Transverse colon (tissue), 4 donors: ENCODE measurements around the gene OR13A1.

ENCODE experiments used
- POLR2AphosphoS5 ChIP-seq, 3 donors: sonication (generic); formaldehyde crosslinking; IDR thresholded peaks; one replicate each; pipeline ENCODE4 v1.6.1; 2016; ENCODE audit warnings: antibody characterized with exemption in 3 of 3
- TF ChIP-seq, protein P1 (sequence below), 5 experiments: fragments of 200-600 bp in 3 of 5; fragments of 450-650 bp in 2 of 5; sonication (generic) in 3 of 5; IDR thresholded peaks; 1 replicate in 2 of 5; 2 replicates in 3 of 5; pipeline ENCODE4 v1.5.1; 2016 to 2017; ENCODE audit warnings: antibody characterized with exemption in 5 of 5, inconsistent platforms in 3 of 5, mild to moderate bottlenecking in 2 of 5, moderate library complexity in 1 of 5

DNA sequence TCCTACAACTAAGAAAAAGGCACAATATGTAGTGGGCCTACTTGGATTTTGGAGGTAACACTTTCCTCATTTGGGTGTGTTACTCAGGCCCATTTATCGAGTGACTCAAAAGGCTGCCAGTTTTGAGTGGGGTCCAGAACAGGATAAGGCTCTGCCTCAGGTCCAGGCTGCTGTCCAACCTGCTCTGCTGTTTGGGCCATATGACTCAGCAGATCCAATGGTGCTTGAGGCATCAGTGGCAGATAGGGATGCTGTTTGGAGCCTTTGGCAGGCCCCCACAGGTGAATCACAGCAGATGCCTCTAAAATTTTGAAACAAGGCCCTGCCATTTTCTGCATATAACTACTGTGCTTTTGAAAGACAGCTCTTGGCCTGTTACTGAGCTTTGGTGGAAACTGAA is 24.5 kb upstream of the OR13A1 start:
- TF ChIP-seq, protein P1, sequence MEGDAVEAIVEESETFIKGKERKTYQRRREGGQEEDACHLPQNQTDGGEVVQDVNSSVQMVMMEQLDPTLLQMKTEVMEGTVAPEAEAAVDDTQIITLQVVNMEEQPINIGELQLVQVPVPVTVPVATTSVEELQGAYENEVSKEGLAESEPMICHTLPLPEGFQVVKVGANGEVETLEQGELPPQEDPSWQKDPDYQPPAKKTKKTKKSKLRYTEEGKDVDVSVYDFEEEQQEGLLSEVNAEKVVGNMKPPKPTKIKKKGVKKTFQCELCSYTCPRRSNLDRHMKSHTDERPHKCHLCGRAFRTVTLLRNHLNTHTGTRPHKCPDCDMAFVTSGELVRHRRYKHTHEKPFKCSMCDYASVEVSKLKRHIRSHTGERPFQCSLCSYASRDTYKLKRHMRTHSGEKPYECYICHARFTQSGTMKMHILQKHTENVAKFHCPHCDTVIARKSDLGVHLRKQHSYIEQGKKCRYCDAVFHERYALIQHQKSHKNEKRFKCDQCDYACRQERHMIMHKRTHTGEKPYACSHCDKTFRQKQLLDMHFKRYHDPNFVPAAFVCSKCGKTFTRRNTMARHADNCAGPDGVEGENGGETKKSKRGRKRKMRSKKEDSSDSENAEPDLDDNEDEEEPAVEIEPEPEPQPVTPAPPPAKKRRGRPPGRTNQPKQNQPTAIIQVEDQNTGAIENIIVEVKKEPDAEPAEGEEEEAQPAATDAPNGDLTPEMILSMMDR (IDR thresholded peaks at IDR 0.05) = no peak
- TF ChIP-seq POLR2AphosphoS5 (IDR thresholded peaks at IDR 0.05) = no peak
